ENCODE measurements around the gene GJC2. TPM values are rescaled to one million over a fixed set of nuclear protein-coding genes. Genes with fewer than 3 reads are reported as not detected.
A peak's percentile ranks its signal among the peaks of the same experiment; 100 is the strongest.

GJC2 gene
- total RNA-seq, 1 donor from 2014 or later: 1.6 TPM

- Mint-ChIP-seq H3K27ac (ENCODE audit: unreplicated experiment) (peak overlapping the region; percentile 94), H3K36me3 (ENCODE audit: unreplicated experiment) (no peaks in the 10 kb centered on the region), H3K27me3 (ENCODE audit: unreplicated experiment) (peaks cover 28% of the 10 kb centered on the region)
Observed at GRCh38 chr1:228139406-228139930, 10.3 kb upstream of the GJC2 start.

GRCh38 chr1:228139931-228140723 is 9.6 kb upstream of the GJC2 start, which contains the start of gene GUK1:
GUK1 (plus strand) TSS chr1:228140279; CDS start chr1:228140303, 24 bp downstream.
- H3K9me3 Mint-ChIP-seq (ENCODE audit: unreplicated experiment): no peaks in the 10 kb centered on the region
- DNase-seq (ENCODE audit: extremely low spot score, unreplicated experiment): peak; percentile 99
- H3K4me3 Mint-ChIP-seq (ENCODE audit: unreplicated experiment): peak within 1 kb of the TSS; percentile 90
- peaks cover 36% of the 10 kb centered on the region for H3K4me1 Mint-ChIP-seq (ENCODE audit: unreplicated experiment)
- peaks cover 22% of the 10 kb centered on the region for H3K27me3 Mint-ChIP-seq (ENCODE audit: unreplicated experiment)
- H3K36me3 Mint-ChIP-seq (ENCODE audit: unreplicated experiment): no peaks in the 10 kb centered on the region
- H3K27ac Mint-ChIP-seq (ENCODE audit: unreplicated experiment): peak within 1 kb of the TSS; percentile 94
- TF ChIP-seq, protein P1, sequence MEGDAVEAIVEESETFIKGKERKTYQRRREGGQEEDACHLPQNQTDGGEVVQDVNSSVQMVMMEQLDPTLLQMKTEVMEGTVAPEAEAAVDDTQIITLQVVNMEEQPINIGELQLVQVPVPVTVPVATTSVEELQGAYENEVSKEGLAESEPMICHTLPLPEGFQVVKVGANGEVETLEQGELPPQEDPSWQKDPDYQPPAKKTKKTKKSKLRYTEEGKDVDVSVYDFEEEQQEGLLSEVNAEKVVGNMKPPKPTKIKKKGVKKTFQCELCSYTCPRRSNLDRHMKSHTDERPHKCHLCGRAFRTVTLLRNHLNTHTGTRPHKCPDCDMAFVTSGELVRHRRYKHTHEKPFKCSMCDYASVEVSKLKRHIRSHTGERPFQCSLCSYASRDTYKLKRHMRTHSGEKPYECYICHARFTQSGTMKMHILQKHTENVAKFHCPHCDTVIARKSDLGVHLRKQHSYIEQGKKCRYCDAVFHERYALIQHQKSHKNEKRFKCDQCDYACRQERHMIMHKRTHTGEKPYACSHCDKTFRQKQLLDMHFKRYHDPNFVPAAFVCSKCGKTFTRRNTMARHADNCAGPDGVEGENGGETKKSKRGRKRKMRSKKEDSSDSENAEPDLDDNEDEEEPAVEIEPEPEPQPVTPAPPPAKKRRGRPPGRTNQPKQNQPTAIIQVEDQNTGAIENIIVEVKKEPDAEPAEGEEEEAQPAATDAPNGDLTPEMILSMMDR (IDR thresholded peaks at IDR 0.05): peak; percentile 19

More at GRCh38 chr1:228139406-228139930, 10.3 kb upstream of the GJC2 start:
- DNase-seq (ENCODE audit: extremely low spot score, unreplicated experiment): no peak
- peak overlapping the region; percentile 90 for H3K4me3 Mint-ChIP-seq (ENCODE audit: unreplicated experiment)
- TF ChIP-seq, protein P1 (IDR thresholded peaks at IDR 0.05): no peak
- no peaks in the 10 kb centered on the region for H3K9me3 Mint-ChIP-seq (ENCODE audit: unreplicated experiment)
- peaks cover 36% of the 10 kb centered on the region for H3K4me1 Mint-ChIP-seq (ENCODE audit: unreplicated experiment)

- no peak for DNase-seq (ENCODE audit: extremely low spot score, unreplicated experiment)
- peaks cover 18% of the 10 kb centered on the region for H3K27me3 Mint-ChIP-seq (ENCODE audit: unreplicated experiment)
- no peaks in the 10 kb centered on the region for H3K9me3 Mint-ChIP-seq (ENCODE audit: unreplicated experiment)
- H3K4me3 Mint-ChIP-seq (ENCODE audit: unreplicated experiment): peak overlapping the region; percentile 90
- no peaks in the 10 kb centered on the region for H3K36me3 Mint-ChIP-seq (ENCODE audit: unreplicated experiment)
- H3K27ac Mint-ChIP-seq (ENCODE audit: unreplicated experiment): peak overlapping the region; percentile 83
- TF ChIP-seq, protein P1 (IDR thresholded peaks at IDR 0.05): no peak
- peaks cover 36% of the 10 kb centered on the region for H3K4me1 Mint-ChIP-seq (ENCODE audit: unreplicated experiment)
Observed at GRCh38 chr1:228140724-228141225, 9.0 kb upstream of the GJC2 start.

DNA sequence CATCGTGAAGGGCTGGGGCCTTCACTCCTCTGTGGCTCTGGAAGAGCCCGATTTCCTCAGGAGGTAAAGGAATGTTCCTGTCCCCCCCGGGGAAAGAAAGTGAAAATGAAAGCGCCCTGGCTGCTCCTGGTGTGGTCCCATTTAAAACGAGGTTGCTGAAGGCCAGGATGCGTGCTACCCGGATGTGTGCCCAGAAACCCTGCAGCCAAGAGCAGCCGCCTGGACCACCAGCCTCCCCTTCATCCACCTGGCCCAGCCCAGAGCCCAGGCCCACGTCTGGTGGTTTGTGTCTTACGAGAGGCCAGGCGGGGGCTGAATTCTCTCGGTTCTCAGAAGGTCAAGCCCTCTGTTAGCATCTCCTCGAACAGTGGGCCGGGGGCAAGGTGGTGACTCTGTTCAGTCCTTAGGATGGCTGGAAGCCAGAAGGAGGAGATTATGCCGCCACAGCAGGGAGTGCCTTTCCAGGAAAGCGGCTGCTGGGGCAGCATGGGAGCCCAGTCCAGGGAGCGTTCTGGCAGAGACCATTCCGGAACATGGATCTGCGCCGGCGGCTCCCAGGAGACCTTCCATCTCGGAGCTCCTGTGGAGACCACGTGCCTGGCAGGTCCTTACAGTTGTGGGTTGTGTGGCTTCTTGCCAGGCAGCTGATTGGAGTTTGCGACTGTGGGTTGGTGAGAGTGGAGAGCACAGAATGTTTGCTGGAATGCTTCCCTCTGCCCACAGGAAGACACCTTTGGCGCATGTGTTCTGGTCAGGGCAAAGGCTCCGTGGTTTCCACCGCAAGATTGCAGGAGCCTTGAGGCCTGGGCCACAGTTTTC is 8.3 kb upstream of the GJC2 start:
- peaks cover 36% of the 10 kb centered on the region for H3K4me1 Mint-ChIP-seq (ENCODE audit: unreplicated experiment)
- H3K4me3 Mint-ChIP-seq (ENCODE audit: unreplicated experiment): peak overlapping the region; percentile 90
- H3K9me3 Mint-ChIP-seq (ENCODE audit: unreplicated experiment): no peaks in the 10 kb centered on the region
- no peaks in the 10 kb centered on the region for H3K36me3 Mint-ChIP-seq (ENCODE audit: unreplicated experiment)
- DNase-seq (ENCODE audit: extremely low spot score, unreplicated experiment): no peak
- H3K27ac Mint-ChIP-seq (ENCODE audit: unreplicated experiment): peak overlapping the region; percentile 83
- H3K27me3 Mint-ChIP-seq (ENCODE audit: unreplicated experiment): peaks cover 11% of the 10 kb centered on the region
- TF ChIP-seq, protein P1 (IDR thresholded peaks at IDR 0.05): no peak
